Measurements from ENCODE around the gene BRINP1. TPM values are rescaled to one million over a fixed set of nuclear protein-coding genes. Genes with fewer than 3 reads are reported as not detected.

BRINP1 gene
- total and polyA plus RNA-seq, 2 donors (not counting 3 experiments of a cell fraction or from before 2014, with no cell fraction given), result 0.04 TPM; not detected in 1

DNA sequence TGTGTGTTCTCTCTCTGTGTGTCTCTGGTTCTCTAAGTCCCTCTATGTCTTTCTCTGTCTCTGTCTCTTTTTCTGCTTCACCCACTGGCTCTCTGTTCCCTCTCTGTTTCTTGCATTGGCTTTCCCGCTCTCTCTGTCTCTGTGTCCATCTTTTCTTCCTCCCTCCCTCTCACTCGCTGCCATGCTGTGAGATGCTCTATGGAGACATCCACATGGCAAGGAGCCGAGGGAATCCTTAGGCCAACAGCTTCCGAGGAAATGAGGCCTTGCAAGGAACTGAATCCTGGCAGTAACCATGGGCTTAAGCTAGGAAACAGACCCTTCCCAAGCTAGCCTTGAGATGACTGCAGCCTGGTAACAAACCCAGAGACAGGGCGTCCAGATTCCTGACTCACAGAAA lies 117.3 kb downstream of the BRINP1 start:
- TF ChIP-seq GATA2 (IDR thresholded peaks at IDR 0.05; ENCODE audit: insufficient read depth, insufficient read length, low read depth, low read length) (no peak), CTCF (IDR thresholded peaks at IDR 0.05; ENCODE audit: extremely low read depth in 1 of 2, insufficient read depth in 1 of 2, low read depth in 1 of 2, low read length in 2 of 2) (no peak), JUN (IDR thresholded peaks at IDR 0.05; ENCODE audit: borderline replicate concordance, insufficient read depth, insufficient read length, low read depth) (no peak), POLR2AphosphoS5 (IDR thresholded peaks at IDR 0.05; ENCODE audit: insufficient read depth, low read depth, low read length) (no peak), MYC (IDR thresholded peaks at IDR 0.05; ENCODE audit: low read depth, low read length) (no peak), MAX (IDR thresholded peaks at IDR 0.05; ENCODE audit: insufficient read depth, insufficient read length) (no peak)
- Histone ChIP-seq H3K36me3 (ENCODE audit: control insufficient read depth in 2 of 2, extremely low read depth in 1 of 2, insufficient read depth in 2 of 2, low read length in 2 of 2) (no peaks in the 10 kb centered on the region), H3K27ac (ENCODE audit: insufficient read depth, low read depth, low read length) (no peak overlapping the region), H3K4me2 (ENCODE audit: insufficient read depth, low read length) (no peak overlapping the region), H3K79me2 (ENCODE audit: control insufficient read depth, insufficient read depth, low read length) (no peaks in the 10 kb centered on the region), H3K9ac (replicated peaks; ENCODE audit: extremely low read depth, insufficient read depth, low read length) (no peak overlapping the region), H2AFZ (ENCODE audit: low read depth, low read length) (no peak overlapping the region), H4K20me1 (replicated peaks; ENCODE audit: control insufficient read depth, extremely low read depth, insufficient read depth, low read length) (no peaks in the 10 kb centered on the region), H3K27me3 (ENCODE audit: control insufficient read depth in 2 of 2, insufficient read depth in 2 of 2, low read length in 2 of 2) (no peaks in the 10 kb centered on the region), H3K9me3 (replicated peaks; ENCODE audit: control insufficient read depth, insufficient read depth, low read length) (peaks cover 5% of the 10 kb centered on the region), H3K9me1 (replicated peaks; ENCODE audit: control insufficient read depth, extremely low read depth, insufficient read depth, low read length) (no peaks in the 10 kb centered on the region), H3K4me1 (ENCODE audit: control insufficient read depth, extremely low read depth, insufficient read depth, low read length) (no peaks in the 10 kb centered on the region), H3K4me3 (replicated peaks in 1 of 3; ENCODE audit: insufficient read depth in 1 of 3, low read depth in 1 of 3, low read length in 3 of 3) (no peak overlapping the region)
- ChIA-PET CTCF (no interaction called here), POLR2A (no interaction called here)
- dilution Hi-C loops (cut with MboI; ENCODE audit: extremely low pct_ligation_motif_present, low sequenced_read_pairs), result no loop called here
- intact Hi-C loops (cut with micrococcal nuclease), result no loop called here
- BruUV-seq (replicated peaks), result no TSS peak
- FAIRE-seq (no peak), DNase-seq (ENCODE audit: low read depth, low spot score) (no peak)

DNA sequence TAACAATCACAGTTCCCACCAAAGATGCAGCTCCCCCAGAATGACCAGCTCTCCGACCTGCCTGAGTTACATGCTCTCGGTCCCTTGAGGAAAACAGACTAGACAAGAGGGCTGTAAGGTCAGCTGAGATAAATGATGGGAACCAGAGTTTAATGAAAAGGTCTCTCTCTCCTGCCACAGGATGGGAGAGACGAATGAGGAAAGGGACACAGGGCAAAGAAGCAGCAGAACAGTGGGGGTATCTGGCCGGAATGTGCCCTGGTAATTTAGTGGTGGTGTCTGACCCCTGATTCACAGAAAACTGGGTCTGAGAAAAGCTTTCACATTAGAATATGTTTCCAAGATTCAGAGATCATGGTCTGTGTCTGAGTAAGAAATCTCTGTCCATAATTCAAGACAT lies 118.5 kb downstream of the BRINP1 start:
- H3K27me3 ChIP-seq (ENCODE audit: control insufficient read depth in 2 of 2, insufficient read depth in 2 of 2, low read length in 2 of 2), result no peaks in the 10 kb centered on the region
- H2AFZ ChIP-seq (ENCODE audit: low read depth, low read length), result no peak overlapping the region
- ChIA-PET POLR2A (no interaction called here), CTCF (no interaction called here)
- no peaks in the 10 kb centered on the region for H3K79me2 ChIP-seq (ENCODE audit: control insufficient read depth, insufficient read depth, low read length)
- no peak overlapping the region for H3K9ac ChIP-seq (replicated peaks; ENCODE audit: extremely low read depth, insufficient read depth, low read length)
- intact Hi-C loops (cut with micrococcal nuclease), result no loop called here
- H3K36me3 ChIP-seq (ENCODE audit: control insufficient read depth in 2 of 2, extremely low read depth in 1 of 2, insufficient read depth in 2 of 2, low read length in 2 of 2), result no peaks in the 10 kb centered on the region
- dilution Hi-C loops (cut with MboI; ENCODE audit: extremely low pct_ligation_motif_present, low sequenced_read_pairs), result no loop called here
- no peak overlapping the region for H3K4me3 ChIP-seq (replicated peaks in 1 of 3; ENCODE audit: insufficient read depth in 1 of 3, low read depth in 1 of 3, low read length in 3 of 3)
- FAIRE-seq (no peak), DNase-seq (ENCODE audit: low read depth, low spot score) (no peak)
- no peaks in the 10 kb centered on the region for H3K9me1 ChIP-seq (replicated peaks; ENCODE audit: control insufficient read depth, extremely low read depth, insufficient read depth, low read length)
- no peaks in the 10 kb centered on the region for H4K20me1 ChIP-seq (replicated peaks; ENCODE audit: control insufficient read depth, extremely low read depth, insufficient read depth, low read length)
- TF ChIP-seq POLR2A (IDR thresholded peaks at IDR 0.05; ENCODE audit: low read depth, low read length), result no peak
- TF ChIP-seq JUN (IDR thresholded peaks at IDR 0.05; ENCODE audit: borderline replicate concordance, insufficient read depth, insufficient read length, low read depth), result no peak
- no peak for TF ChIP-seq MAX (IDR thresholded peaks at IDR 0.05; ENCODE audit: insufficient read depth, insufficient read length)
- TF ChIP-seq EZH2 (IDR thresholded peaks at IDR 0.05; ENCODE audit: borderline replicate concordance, low read depth, low read length, severe bottlenecking), result no peak
- TF ChIP-seq MYC (IDR thresholded peaks at IDR 0.05; ENCODE audit: low read depth, low read length), result no peak
- no peak for TF ChIP-seq GATA2 (IDR thresholded peaks at IDR 0.05; ENCODE audit: insufficient read depth, insufficient read length, low read depth, low read length)
- TF ChIP-seq POLR2AphosphoS5 (IDR thresholded peaks at IDR 0.05; ENCODE audit: insufficient read depth, low read depth, low read length), result no peak
- no peak for TF ChIP-seq CTCF (IDR thresholded peaks at IDR 0.05; ENCODE audit: extremely low read depth in 1 of 2, insufficient read depth in 1 of 2, low read depth in 1 of 2, low read length in 2 of 2)
- TF ChIP-seq FOS (IDR thresholded peaks at IDR 0.05; ENCODE audit: borderline replicate concordance, insufficient read depth, low read length), result no peak
- no peak overlapping the region for H3K27ac ChIP-seq (ENCODE audit: insufficient read depth, low read depth, low read length)
- no TSS peak for BruUV-seq (replicated peaks)
- H3K4me1 ChIP-seq (ENCODE audit: control insufficient read depth, extremely low read depth, insufficient read depth, low read length), result no peaks in the 10 kb centered on the region
- H3K9me3 ChIP-seq (replicated peaks; ENCODE audit: control insufficient read depth, insufficient read depth, low read length), result peaks cover 5% of the 10 kb centered on the region
- H3K4me2 ChIP-seq (ENCODE audit: insufficient read depth, low read length), result no peak overlapping the region

Measured in endothelial cell of umbilical vein (primary cell).